ENCODE results near the gene DUS3L.
"Not testable (repeated sequence)": the region's sequence is repeated elsewhere in the genome, so short reads cannot be mapped to it uniquely, and the experiment has no call there.

DUS3L gene

GRCh38 chr19:5800361-5801270 lies 9.7 kb upstream of the DUS3L start:
- DNase-seq (ENCODE audit: low read depth in 3 of 3), result no peak

DNA sequence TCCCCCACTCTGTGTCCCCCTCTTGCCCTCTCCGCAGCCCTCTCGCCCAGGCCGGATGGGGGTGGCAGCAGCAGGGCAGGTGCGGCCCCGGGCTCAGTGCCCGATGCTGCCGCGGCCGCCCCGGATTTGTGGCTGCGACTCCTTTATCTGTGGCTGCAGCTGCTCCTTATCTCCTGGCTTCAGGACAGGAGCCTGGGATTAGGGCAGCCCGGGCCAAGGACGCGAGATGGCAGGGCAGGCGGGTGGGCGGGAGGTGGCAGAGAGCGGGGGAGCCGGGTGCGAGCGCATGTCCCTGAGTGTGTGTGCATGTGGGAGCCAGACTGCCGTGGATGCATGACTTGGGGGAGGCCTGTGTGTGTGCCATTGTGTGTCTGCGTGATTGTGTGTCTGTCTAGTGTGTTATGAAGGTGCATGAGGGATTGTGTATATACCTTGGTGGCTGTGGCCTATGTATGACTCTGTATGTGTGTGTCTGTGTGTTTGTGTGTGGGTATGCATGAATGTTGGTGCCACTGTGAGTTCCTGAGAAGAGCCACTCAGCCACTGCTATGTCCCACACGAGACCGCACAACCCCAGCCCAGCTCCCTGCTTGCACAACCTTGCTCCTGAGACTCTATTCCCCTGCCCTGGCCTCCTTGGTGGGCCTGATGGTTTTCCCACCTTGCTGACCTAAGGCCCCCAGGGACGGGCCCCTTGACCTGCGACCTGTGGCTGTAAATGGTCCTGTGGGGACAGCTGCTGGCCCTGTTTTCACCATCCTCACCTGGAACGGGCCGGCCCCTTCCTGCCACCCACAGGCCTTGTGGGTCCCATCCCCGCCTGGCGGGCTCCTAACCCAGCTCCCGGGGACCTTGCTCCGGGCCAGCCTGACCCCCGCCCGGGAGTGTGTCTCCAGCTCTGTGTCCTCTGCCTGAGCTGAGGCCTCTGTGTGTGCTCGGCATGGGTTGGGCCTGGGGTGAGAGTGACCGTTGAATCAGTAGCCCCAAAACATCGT lies 8.6 kb upstream of the DUS3L start:
- no peak for DNase-seq (ENCODE audit: low read depth in 3 of 3)

- DNase-seq (ENCODE audit: low read depth in 3 of 3), result no peak
These were observed 7.3 kb upstream of the DUS3L start for GRCh38 chr19:5798244-5798643.

- DNase-seq (ENCODE audit: low read depth in 3 of 3), result no peak
These were observed 4.5 kb upstream of the DUS3L start for GRCh38 chr19:5795382-5795919.

DNA sequence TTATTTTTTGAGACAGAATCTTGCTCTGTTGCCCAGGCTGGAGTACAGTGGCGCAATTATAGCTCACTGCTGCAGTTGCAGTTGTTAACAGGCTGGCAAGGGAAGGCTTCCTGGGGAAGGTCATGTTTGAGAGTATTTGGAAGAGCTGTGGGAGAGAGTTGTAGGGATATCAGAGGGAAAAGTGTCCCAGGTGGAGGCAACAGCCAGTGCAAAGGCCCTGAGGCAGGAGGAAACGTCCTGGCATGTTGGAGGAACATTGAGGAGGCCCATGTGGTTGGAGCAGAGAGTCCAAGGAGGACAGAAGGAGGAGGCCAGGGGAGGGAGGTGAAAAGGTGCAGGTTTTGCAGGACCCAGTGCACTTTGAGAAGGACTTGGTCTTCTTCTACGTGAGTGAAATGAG lies 2.2 kb upstream of the DUS3L start:
- no peak for DNase-seq (ENCODE audit: low read depth in 3 of 3)

- DNase-seq (ENCODE audit: low read depth in 3 of 3), result no peak
These were observed 1.3 kb upstream of the DUS3L start for GRCh38 chr19:5792224-5792623.

DNA sequence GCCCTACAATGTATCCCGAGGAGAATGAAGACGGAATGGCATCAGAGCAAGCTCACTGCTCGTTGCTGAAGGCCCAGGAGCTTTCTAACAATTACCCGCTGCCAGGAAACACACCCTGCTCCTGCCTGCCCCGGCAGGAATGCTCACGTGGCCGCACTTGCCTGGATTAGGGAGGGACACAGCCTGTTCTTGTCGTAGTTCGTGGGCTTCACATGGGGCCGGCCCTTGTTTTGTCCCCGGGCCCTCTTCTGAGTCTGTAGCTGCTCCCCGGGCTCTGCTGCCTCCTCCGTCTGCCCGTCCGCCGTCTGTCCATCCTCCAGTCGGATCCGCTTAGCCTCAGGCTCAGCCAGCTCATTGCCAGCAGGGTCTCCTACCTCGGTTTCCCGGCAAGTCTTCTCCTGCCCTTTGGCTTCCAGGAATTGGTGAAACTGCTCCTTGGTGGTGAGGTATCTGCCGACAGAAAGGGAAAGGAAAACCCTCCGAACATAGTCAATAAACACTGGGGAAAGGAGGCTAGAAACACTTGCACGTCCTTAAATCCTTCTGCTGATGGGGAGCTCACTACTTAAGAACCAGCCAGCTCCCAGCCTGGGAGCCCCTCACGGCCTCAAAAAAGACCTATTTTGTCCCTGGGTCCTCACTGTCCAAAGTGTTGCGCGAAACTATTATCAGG lies 941 bp downstream of the DUS3L start:
- no peak for DNase-seq (ENCODE audit: low read depth in 3 of 3)

DNA sequence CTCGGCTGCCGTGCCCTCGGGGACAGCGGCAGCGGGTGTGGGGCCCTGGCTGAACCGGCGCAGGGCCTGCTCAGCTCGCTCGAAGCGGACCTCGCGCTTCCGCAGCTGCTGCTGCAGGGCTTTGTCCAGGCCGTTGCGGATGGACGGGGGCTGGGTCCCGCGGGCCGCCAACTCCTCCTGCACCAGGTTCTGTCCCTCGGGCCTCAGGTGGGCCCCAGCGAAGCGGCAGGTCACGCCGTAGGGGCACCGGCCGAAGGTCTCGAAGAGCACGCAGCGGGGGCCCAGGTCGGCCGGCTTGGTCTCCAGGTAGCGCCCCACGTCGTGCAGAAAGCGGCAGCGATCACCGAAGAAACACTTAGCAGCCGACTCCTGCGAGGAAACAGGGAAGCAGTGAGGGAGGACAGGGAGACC lies 1.6 kb downstream of the DUS3L start:
- DNase-seq (ENCODE audit: low read depth in 3 of 3), result no peak

DNA sequence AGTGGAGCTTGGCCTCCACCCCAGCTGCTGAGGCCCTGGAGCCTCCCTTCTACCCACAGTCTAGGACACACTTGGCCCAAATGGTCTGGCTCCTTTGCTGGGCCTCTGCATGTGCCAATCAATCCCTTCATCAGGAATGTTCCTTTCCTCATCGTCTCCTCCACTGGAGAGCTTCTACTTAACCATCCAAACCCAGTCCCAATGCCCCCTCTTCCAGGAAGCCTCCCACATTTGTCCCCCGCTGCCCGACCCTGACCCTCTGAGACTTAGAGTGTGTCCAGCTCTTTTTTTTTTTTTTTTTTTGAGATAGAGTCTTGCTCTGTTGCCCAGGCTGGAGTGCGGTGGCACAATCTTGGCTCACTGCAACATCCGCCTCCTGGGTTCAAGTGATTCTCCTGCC lies 2.5 kb downstream of the DUS3L start:
- DNase-seq (ENCODE audit: low read depth in 3 of 3), result no peak

DNA sequence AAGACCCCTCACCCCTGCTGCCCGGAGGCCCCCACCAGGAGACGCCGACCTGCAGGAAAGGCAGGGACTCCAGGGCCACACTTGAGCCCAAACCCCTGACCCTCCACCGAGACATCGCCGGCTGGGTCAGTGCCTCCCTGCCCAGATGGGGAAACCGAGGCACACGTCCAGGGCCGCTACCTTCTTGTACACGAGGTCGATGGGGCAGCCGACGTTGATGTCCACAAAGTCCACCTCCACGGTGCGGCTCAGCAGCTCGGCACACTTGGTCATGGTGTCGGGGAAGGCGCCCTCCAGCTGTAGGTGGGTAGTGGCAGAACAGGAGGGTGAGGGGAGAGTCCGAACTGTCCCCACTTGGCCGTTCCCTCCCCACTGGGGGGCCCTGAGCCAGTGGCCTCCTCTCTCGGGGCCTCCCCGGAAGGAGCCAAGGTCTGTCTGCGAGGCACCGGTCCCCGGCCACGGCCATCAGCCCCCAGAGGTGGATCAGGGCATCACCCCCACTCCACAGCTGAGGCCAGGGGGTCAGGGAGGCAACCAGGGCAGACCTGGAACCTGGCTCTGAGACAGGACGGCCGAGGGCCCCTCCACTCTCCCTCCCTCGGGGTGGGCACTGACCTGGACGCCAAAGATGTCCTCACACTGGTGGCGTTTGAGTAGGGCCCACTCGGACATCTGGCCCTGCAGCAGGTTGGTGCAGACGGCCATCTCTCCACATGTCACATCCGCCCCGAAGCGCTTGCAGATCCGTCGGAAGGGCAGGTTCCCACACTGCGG lies 3.4 kb downstream of the DUS3L start:
- no peak for DNase-seq (ENCODE audit: low read depth in 3 of 3)

GRCh38 chr19:5786593-5787408 lies 4.2 kb downstream of the DUS3L start:
- DNase-seq (ENCODE audit: low read depth in 3 of 3), result no peak

DNA sequence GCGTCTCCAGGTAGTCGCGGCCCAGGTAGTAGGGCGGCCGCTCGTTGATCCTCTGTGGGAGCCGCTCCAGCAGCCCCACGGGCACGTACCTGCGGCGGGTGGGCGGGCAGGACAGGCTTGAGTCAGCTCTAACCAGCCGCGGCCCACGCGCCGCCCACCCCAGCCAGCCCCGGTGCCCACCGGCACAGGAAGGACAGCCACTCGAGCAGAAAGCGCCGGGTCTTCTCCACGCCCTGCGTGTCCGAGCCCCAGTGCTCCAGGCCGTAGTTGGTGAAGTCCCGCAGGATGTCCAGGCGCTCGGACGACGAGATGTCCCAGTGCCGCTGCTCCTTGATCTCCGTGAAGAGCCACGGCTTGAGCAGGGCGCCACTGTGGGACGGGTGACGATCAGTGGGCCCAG lies 5.5 kb downstream of the DUS3L start:
- no peak for DNase-seq (ENCODE audit: low read depth in 3 of 3)

DNA sequence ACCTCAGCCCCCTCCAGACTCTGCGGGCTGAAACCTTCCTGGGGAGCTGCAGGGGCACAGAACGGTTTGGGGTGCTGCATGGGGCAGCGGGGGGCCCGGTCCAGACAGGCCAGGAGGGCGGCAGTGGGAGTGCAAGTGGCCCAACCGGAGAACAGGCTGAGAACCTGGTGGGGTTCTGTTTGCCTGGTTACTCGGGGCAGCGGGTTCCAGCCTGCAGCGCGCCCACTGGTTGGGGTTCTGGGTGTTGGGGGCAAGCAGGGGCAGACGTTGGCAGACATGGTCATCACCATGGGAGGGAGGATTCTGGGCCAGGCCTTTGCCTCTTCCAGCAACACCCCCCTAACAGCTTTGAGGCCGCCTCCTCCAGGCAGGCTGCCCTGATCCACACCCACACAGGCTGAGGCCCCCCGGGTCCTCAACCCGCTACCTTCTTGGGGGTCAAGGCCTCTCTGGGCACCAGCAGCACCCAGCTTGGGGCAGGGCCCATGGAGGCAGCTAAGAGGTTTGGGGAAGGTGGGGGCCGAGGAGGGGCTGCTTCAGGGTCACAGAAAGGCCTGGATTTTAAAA lies 6.3 kb downstream of the DUS3L start, which contains the start of gene PRR22:
Gene PRR22 (minus strand): TSS at position 166 of the 567 bp plus-strand sequence. CDS start 86 bp downstream, at position 80.
- no peak for DNase-seq (ENCODE audit: low read depth in 3 of 3)

DNA sequence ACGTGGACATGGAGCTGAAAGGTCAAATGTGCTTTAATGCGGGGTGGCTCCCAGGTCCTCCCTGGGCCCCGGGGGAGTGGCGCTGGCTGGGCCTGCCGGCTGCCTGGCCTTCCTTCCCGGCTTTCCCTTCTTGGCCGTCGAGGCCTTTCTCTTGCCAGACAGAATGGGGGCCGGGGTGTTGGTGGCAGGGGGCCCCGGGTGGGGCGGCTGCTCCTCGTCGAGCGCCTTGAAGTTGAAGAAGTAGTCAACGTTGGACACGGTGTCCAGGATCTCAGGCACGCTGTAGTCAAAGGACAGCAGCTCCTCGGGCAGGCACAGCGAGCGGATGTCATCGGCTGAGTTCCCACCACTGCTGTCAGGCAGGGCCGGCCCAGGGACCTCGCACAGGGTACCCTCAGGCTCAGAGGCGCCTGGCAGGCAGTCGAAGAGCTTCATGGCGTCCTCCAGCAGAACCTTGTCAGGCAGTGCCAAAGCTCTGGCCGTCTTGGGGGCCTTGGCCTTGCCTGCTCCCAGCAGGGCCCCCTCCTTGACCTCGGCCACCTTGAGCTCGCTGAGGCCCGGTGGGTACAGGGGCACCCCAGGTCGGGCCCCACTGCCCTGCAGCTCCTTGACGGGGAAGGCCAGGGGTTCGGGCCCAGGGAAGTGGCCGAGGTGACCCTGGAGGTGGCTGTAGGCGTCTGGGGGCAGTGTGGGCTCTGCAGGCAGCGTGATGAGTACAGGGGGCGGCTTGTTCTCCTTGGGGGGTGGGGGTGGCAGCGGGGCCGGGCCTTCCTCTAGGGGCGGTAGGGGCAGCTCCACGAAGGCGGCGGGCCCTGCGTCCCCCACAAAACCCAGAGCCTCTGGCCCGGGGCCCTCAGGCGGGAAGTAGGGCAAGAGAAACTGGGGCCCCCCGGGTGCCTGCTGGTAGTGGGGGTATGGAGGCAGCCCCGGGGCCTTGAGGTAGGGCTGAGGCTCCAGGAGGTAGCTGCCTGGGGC lies 7.7 kb downstream of the DUS3L start:
- no peak for DNase-seq (ENCODE audit: low read depth in 3 of 3)

DNA sequence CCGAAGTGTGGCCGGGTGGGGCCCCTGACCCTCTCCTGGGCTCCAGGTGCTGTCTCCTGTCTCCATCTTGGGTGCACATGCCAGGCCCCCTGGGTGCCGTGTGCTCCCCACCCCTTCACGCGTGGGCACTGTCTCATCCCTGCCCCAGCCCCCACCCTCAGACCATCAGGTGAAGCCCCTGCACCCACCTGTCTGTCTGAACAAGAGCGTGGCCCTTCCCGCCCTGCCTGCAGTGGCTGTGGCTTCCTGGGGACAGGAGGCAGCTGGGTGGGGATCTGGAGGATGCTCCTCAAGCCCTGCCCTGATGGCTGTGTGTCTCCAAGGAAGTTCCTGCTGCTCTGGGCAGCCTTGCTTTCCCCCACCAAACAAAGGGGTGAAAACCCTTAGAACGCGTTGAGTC lies 8.6 kb downstream of the DUS3L start:
- DNase-seq (ENCODE audit: low read depth in 3 of 3), result no peak

GRCh38 chr19:5780916-5781315 lies 10.0 kb downstream of the DUS3L start:
- DNase-seq (ENCODE audit: low read depth in 3 of 3), result not testable (repeated sequence)

GRCh38 chr19:5778402-5778801 lies 12.6 kb downstream of the DUS3L start:
- DNase-seq (ENCODE audit: low read depth in 3 of 3), result no peak

DNA sequence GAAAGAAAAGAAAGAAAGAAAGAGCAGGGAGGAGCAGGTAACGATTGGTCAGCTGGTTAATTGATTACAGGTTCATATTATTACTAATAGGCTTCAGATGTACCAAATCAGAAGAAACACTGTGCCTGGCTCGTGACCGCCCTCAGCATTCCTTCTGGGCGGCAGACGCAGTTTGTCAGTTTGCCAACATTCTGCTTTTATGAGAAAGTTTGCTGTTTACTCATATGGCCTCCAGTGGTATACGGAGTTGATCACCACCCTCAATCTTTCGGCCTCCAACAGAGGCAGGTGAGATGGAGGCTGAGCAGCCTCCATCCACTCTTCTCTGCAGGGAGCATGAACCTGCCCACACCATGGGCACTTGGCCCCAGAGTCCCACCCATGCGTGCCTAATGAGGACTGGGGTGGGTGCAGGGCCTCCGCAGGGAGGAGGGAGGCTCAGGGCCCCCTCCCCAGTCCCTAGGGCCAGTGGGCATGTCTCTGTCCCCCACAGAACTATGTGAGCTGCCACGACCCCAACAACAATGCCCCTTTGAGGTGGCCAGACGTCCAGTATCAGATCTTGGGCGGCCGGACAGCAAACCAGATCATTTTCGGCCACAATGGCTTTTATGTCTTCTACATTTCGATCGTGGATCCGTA lies 15.2 kb downstream of the DUS3L start:
- DNase-seq (ENCODE audit: low read depth in 3 of 3), result no peak
